Testis (tissue), 3 donors: ENCODE data around the gene BOC. TPM values are rescaled to one million over a fixed set of nuclear protein-coding genes. Genes with fewer than 3 reads are reported as not detected.
A peak's percentile ranks its signal among the peaks of the same experiment; 100 is the strongest.

Experiments
- DNase-seq: peaks from one replicate; pipeline ENCODE4 v3.0.0-alpha.2; 2019
- H3K27ac ChIP-seq, 2 donors: fragments of 200-600 bp; sonication (generic); one replicate each; pipeline ENCODE4 v1.5.1; 2019
- H3K27me3 ChIP-seq: fragments of 200-600 bp; sonication (generic); one replicate; pipeline ENCODE4 v1.5.1; 2019
- H3K36me3 ChIP-seq: fragments of 200-600 bp; sonication (generic); one replicate; pipeline ENCODE4 v1.5.1; 2017; ENCODE audit warnings: low read depth; ENCODE audit errors: missing control alignments
- H3K4me1 ChIP-seq: fragments of 200-600 bp; sonication (generic); one replicate; pipeline ENCODE4 v1.5.1; 2019
- H3K4me3 ChIP-seq, 2 donors: fragments of 200-600 bp; sonication (generic); one replicate each; pipeline ENCODE4 v1.5.1; 2017 to 2019
- H3K9me3 ChIP-seq: fragments of 200-600 bp; sonication (generic); one replicate; pipeline ENCODE4 v1.5.1; 2017
- POLR2A ChIP-seq: fragments of 450-650 bp; IDR thresholded peaks from one replicate; pipeline ENCODE4 v1.6.1; 2017; ENCODE audit warnings: antibody characterized with exemption, mild to moderate bottlenecking, moderate library complexity
- WGBS, 2 donors: methylation state at CpG; one replicate each; pipeline ENCODE4 v1.1.5; 2018; 5-methylcytosine and 5-hydroxymethylcytosine counted together
- intact Hi-C: fragments of 100-400 bp; cut with DNase I; formaldehyde crosslinking; loops from one replicate; pipeline ENCODE4 v1.15.1; 2023; ENCODE audit warnings: low total_unique reads
- polyA plus RNA-seq: library from polyadenylated mRNA; stranded (reverse); fragments of 350-450 nt; fragmentation: Illumina TruSeq; extraction: RNeasy Lipid Tissue Mini Kit (QIAGEN cat#74804); gene quantifications from one replicate; pipeline ENCODE4 v1.2.3, GENCODE V29; 2014; ENCODE audit warnings: low read depth, low replicate concordance; ENCODE audit not compliant: insufficient read depth
- total RNA-seq, 2 donors: library from RNA; depleted of rRNA; stranded (reverse); fragments of >200 nt; gene quantifications; one replicate each; pipeline ENCODE4 v1.2.3, GENCODE V29; 2016
- TF ChIP-seq, protein P1 (sequence below), 3 experiments: fragments of 450-650 bp in 2 of 3; fragments of 200-600 bp in 1 of 3; sonication (generic) in 1 of 3; IDR thresholded peaks; one replicate each; pipeline ENCODE4 v1.5.1; 2016 to 2019; ENCODE audit warnings: antibody characterized with exemption in 3 of 3, mild to moderate bottlenecking in 2 of 3, moderate library complexity in 1 of 3

BOC gene
- total and polyA plus RNA-seq, 3 donors from 2014 or later: 24.5 to 33.6 (median 28.4) TPM

DNA sequence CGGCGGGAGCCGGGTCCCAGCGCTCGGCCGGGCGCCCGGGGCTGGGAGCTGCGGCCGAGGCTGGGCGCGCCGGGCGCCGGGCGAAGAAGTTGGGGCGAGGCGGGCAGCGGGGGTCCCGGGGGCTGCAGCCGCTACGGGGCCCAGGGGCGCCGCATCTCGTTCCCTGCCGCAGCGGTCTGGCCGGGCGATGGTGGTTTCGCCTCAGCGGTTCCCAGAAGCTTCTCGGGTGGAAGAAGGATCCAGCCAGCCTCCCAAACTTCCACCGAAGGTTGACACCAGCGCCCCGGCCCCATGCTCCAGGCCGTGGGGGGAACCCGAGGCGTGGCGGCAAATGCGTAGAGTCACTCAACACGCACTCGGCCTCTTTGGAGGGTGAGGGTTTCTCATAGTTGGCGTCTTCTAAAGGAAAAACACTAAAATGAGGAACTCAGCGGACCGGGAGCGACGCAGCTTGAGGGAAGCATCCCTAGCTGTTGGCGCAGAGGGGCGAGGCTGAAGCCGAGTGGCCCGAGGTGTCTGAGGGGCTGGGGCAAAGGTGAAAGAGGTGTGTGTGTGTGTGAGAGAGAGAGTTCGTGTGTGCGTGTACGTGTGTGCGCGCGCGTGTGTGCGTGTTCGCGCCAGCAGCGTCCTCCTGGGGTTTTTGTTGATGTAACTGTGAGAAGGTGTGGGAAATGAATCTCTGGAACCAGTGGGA lies 940 bp downstream of the BOC start:
- Histone ChIP-seq H3K4me3 (peak overlapping the region; percentile 74 to 85), H3K27ac (peak overlapping the region; percentile 93 to 95), H3K4me1 (no peaks in the 10 kb centered on the region), H3K36me3 (no peaks in the 10 kb centered on the region), H3K9me3 (no peaks in the 10 kb centered on the region), H3K27me3 (no peaks in the 10 kb centered on the region)
- no peak for TF ChIP-seq POLR2A
- TF ChIP-seq, protein P1, sequence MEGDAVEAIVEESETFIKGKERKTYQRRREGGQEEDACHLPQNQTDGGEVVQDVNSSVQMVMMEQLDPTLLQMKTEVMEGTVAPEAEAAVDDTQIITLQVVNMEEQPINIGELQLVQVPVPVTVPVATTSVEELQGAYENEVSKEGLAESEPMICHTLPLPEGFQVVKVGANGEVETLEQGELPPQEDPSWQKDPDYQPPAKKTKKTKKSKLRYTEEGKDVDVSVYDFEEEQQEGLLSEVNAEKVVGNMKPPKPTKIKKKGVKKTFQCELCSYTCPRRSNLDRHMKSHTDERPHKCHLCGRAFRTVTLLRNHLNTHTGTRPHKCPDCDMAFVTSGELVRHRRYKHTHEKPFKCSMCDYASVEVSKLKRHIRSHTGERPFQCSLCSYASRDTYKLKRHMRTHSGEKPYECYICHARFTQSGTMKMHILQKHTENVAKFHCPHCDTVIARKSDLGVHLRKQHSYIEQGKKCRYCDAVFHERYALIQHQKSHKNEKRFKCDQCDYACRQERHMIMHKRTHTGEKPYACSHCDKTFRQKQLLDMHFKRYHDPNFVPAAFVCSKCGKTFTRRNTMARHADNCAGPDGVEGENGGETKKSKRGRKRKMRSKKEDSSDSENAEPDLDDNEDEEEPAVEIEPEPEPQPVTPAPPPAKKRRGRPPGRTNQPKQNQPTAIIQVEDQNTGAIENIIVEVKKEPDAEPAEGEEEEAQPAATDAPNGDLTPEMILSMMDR (IDR thresholded peaks at IDR 0.05): no peak
- intact Hi-C loops: no loop called here
- peak; percentile 45 for DNase-seq
- 0 to 2% methylated on average over 25 to 62 of the region's 62 CpGs for WGBS, 2 donors

DNA sequence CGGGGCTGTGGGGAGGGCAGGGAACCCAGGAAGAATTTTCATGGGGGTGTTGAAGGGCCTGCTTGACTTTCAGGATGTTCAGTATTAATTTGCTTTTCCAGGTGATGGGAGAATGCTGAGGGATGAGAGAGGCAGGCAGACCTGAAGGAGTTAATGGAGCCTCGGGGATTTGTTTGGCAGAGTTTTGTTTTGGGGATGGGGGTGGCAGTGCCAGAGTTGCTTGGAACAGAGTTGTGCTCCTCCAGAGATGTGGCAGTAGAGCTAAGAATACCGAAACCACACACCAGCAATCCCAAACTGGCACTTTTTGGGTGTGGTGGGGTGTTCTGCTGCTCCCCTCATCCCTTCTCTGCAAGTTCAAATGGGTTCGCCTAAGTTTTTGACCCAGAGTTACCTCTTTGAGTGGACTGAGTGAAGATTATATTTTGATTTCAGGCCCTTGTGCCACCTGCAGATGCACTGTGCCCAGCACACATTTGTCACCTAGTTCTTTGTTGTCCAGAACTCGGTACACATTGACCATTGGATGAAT lies 1.6 kb downstream of the BOC start:
- intact Hi-C loops: no loop called here
- Histone ChIP-seq H3K9me3 (no peaks in the 10 kb centered on the region), H3K4me1 (no peaks in the 10 kb centered on the region), H3K36me3 (no peaks in the 10 kb centered on the region), H3K4me3 (peak overlapping the region; percentile 74 to 85), H3K27ac (peak overlapping the region; percentile 93 to 95), H3K27me3 (no peaks in the 10 kb centered on the region)
- TF ChIP-seq POLR2A: no peak
- TF ChIP-seq, protein P1 (IDR thresholded peaks at IDR 0.05): no peak
- 23 to 24% methylated on average over 5 of the region's 5 CpGs for WGBS, 2 donors
- DNase-seq: no peak

DNA sequence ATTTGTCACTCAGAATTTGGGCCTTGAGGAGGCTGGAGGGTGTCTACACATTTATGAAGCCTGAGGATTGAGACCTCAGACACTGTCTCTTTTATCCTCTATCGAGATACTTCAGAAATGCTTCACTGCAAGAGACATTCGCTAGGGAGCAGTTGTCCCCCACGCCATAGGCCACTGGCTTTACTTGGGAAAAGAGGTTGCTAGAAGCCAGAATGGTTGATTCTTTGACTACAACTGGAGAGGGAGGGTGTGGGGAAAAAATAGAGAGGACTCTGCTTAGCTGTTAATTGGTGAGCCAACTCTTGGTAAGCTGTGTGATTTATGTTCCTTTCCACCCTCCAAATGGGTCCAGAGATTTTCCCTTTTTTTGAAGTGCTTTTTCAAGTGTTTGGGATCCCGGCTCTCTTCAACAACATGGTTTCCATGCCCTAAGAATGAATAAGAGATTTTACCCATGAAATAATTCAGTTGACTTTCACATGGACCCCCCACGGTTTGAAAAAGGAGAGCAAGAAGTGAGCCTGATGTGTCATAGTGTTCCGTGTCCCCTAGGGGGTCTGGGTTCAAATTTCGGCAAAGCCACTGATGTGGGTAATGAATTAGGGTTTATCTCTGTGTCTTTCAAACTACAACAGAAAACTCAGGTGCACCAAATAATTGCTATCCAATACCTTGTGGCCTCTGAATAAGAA lies 2.7 kb downstream of the BOC start:
- Histone ChIP-seq H3K27me3 (no peaks in the 10 kb centered on the region), H3K4me1 (no peaks in the 10 kb centered on the region), H3K36me3 (no peaks in the 10 kb centered on the region), H3K27ac (peak overlapping the region in 1 of 2 donors; percentile 93), H3K4me3 (no peak overlapping the region), H3K9me3 (no peaks in the 10 kb centered on the region)
- TF ChIP-seq POLR2A: no peak
- intact Hi-C loops: no loop called here
- WGBS, 2 donors: 64 to 72% methylated on average over 7 of the region's 7 CpGs
- no peak for DNase-seq

DNA sequence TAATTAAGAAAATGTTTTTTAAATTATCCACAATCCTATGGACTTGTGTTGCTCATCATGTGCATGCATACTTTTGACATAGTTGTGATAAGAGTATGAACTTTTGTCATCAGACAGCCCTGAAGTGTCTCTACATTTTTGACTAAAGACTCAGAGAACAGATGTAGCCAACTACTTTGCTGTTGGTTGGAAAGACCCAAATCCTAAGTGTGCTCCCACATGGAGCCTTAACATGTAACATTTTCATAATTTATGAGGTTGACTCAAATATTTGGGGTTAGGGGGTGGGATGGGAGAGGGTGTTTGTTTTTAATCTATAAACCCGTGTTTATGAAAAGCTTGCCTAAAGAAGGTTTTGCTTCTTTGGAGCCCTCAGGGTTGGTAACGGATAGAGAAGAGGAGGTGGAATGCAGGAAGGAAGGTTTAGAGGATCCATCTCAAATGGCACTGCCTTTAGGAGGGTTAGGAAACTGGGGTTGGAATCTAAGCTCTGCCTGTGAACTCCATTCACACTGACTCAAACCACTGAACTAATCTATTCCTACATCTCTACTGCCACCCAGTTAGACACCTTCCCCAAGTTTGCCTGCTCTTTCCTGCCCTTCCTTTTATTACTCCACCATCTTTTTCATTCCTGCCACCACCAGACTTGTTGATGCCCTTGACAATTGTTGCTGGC lies 3.7 kb downstream of the BOC start:
- no peaks in the 10 kb centered on the region for H3K27me3 ChIP-seq
- H3K27ac ChIP-seq: no peak overlapping the region
- no peak overlapping the region for H3K4me3 ChIP-seq
- intact Hi-C loops: no loop called here
- TF ChIP-seq POLR2A: no peak
- TF ChIP-seq, protein P1 (IDR thresholded peaks at IDR 0.05): no peak
- no peaks in the 10 kb centered on the region for H3K36me3 ChIP-seq
- no peaks in the 10 kb centered on the region for H3K4me1 ChIP-seq
- 70 to 79% methylated on average over 2 of the region's 2 CpGs for WGBS, 2 donors
- no peak for DNase-seq
- no peaks in the 10 kb centered on the region for H3K9me3 ChIP-seq

DNA sequence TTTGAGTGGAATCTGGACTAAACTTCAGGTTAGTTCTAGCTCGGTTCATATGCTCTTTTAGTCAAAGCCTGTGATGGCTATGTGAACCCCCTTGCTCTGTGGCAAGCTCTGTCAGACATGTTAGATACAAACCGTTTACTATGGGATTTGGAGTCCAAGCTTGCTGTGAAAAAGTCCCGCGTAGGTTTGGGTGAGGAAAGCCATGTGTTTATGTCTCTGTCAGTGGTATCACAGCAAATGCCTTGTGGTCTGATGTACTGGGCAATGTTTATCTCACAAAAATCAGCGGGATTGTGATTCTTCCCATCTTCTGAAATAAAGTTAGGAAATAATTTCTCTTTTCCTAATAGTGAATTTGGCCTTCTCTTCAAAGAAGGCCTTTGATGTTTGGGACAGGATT lies 5.0 kb downstream of the BOC start:
- no peak for DNase-seq
- H3K4me1 ChIP-seq: no peaks in the 10 kb centered on the region
- no peaks in the 10 kb centered on the region for H3K36me3 ChIP-seq
- no peaks in the 10 kb centered on the region for H3K27me3 ChIP-seq
- TF ChIP-seq, protein P1 (IDR thresholded peaks at IDR 0.05): no peak
- TF ChIP-seq POLR2A: no peak
- whole genome bisulfite sequencing, 2 donors: 87 to 92% methylated on average over 5 of the region's 5 CpGs
- no peak overlapping the region for H3K4me3 ChIP-seq
- no peak overlapping the region for H3K27ac ChIP-seq
- no peaks in the 10 kb centered on the region for H3K9me3 ChIP-seq
- intact Hi-C loops: no loop called here
